Measurements from ENCODE around the gene TBCB.

DNA sequence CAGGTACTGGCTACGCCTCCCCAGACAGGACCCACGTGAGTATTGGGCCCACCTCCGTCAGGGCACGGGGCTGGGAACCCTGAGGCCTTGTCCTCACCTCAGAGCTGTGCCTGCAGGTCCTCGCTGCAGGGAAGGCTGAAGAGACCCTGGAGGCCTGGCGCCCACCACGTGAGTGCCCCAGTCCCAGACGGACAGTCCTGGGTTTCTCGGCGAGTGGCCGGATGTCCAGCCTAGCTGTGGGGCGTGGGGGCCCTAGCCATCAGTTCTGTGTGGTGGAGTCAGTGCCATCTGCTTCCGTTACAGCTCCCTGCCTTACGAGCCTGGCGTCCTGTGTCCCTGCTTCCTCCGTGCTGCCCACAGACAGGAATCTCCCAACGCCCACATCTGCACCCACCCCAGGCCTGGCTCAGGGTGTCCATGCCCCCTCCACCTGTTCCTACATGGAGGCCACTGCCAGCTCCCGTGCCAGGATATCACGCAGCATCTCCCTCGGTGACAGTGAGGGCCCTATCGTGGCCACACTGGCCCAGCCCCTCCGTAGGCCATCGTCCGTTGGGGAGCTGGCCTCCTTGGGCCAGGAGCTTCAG, 12.1 kb upstream of the TBCB start:
- TF ChIP-seq, protein P1, sequence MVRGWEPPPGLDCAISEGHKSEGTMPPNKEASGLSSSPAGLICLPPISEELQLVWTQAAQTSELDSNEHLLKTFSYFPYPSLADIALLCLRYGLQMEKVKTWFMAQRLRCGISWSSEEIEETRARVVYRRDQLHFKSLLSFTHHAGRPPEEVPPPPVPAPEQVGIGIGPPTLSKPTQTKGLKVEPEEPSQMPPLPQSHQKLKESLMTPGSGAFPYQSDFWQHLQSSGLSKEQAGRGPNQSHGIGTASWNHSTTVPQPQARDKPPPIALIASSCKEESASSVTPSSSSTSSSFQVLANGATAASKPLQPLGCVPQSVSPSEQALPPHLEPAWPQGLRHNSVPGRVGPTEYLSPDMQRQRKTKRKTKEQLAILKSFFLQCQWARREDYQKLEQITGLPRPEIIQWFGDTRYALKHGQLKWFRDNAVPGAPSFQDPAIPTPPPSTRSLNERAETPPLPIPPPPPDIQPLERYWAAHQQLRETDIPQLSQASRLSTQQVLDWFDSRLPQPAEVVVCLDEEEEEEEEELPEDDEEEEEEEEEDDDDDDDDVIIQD (CRISPR knock-in tag; IDR thresholded peaks at IDR 0.05): no peak
- no peak for TF ChIP-seq FOXJ3 (CRISPR knock-in tag; IDR thresholded peaks at IDR 0.05)
- TF ChIP-seq, protein P2, sequence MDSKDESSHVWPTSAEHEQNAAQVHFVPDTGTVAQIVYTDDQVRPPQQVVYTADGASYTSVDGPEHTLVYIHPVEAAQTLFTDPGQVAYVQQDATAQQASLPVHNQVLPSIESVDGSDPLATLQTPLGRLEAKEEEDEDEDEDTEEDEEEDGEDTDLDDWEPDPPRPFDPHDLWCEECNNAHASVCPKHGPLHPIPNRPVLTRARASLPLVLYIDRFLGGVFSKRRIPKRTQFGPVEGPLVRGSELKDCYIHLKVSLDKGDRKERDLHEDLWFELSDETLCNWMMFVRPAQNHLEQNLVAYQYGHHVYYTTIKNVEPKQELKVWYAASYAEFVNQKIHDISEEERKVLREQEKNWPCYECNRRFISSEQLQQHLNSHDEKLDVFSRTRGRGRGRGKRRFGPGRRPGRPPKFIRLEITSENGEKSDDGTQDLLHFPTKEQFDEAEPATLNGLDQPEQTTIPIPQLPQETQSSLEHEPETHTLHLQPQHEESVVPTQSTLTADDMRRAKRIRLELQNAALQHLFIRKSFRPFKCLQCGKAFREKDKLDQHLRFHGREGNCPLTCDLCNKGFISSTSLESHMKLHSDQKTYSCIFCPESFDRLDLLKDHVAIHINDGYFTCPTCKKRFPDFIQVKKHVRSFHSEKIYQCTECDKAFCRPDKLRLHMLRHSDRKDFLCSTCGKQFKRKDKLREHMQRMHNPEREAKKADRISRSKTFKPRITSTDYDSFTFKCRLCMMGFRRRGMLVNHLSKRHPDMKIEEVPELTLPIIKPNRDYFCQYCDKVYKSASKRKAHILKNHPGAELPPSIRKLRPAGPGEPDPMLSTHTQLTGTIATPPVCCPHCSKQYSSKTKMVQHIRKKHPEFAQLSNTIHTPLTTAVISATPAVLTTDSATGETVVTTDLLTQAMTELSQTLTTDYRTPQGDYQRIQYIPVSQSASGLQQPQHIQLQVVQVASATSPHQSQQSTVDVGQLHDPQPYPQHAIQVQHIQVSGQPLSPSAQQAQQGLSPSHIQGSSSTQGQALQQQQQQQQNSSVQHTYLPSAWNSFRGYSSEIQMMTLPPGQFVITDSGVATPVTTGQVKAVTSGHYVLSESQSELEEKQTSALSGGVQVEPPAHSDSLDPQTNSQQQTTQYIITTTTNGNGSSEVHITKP (IDR thresholded peaks at IDR 0.05; ENCODE audit: partially characterized antibody): no peak
- TF ChIP-seq STAT5B (CRISPR knock-in tag; IDR thresholded peaks at IDR 0.05): no peak

Measured in K562 (cell line).